ENCODE data around the gene FBXO17. TPM values are rescaled to one million over a fixed set of nuclear protein-coding genes. Genes with fewer than 3 reads are reported as not detected.

Gene FBXO17
- total and polyA plus RNA-seq, 8 donors, result 5.8 to 13.8 (median 7.8) TPM

Other genes with a start within 250 kb of the FBXO17 start
- 1 to 10 TPM; 2.3 to 8.8 (median 7.1) TPM for gene CAPN12, start 231.3 kb downstream of the FBXO17 start, total RNA-seq
- 10 to 100 TPM; 40.4 to 46.3 TPM for gene CAPN12, start 231.3 kb downstream of the FBXO17 start, polyA plus RNA-seq
- not detected for gene LGALS7, start 202.2 kb downstream of the FBXO17 start, total RNA-seq
- not detected for gene LGALS7, start 202.2 kb downstream of the FBXO17 start, polyA plus RNA-seq
- gene LGALS7B, start 186.5 kb downstream of the FBXO17 start, total RNA-seq, result not detected
- gene LGALS7B, start 186.5 kb downstream of the FBXO17 start, polyA plus RNA-seq, result under 1 TPM in 1 of 2 donors, not detected in 1; 0.38 TPM
- 10 to 100 TPM; 14.2 to 87.7 (median 63.7) TPM for gene LGALS4, start 162.8 kb downstream of the FBXO17 start, total RNA-seq
- gene LGALS4, start 162.8 kb downstream of the FBXO17 start, polyA plus RNA-seq, result 100 to 1,000 TPM in 1 of 2 donors, 10 to 100 TPM in 1; 80.9 to 135 TPM
- gene ECH1, start 143.9 kb downstream of the FBXO17 start, total RNA-seq, result 100 to 1,000 TPM in 1 of 6 donors, 10 to 100 TPM in 5; 70.7 to 126 (median 92.5) TPM
- gene ECH1, start 143.9 kb downstream of the FBXO17 start, polyA plus RNA-seq, result 100 to 1,000 TPM; 112 to 197 TPM
- 100 to 1,000 TPM in 4 of 6 donors, 10 to 100 TPM in 2; 97.0 to 161 (median 129) TPM for gene HNRNPL, start 125.8 kb downstream of the FBXO17 start, total RNA-seq
- gene HNRNPL, start 125.8 kb downstream of the FBXO17 start, polyA plus RNA-seq, result 100 to 1,000 TPM in 1 of 2 donors, 10 to 100 TPM in 1; 89.2 to 128 TPM
- gene RINL, start 97.5 kb downstream of the FBXO17 start, total RNA-seq, result 10 to 100 TPM in 4 of 6 donors, 1 to 10 TPM in 2; 6.5 to 16.9 (median 10.5) TPM
- gene RINL, start 97.5 kb downstream of the FBXO17 start, polyA plus RNA-seq, result 10 to 100 TPM; 17.6 to 26.2 TPM
- 10 to 100 TPM; 16.2 to 27.0 (median 19.0) TPM for gene SIRT2, start 76.1 kb downstream of the FBXO17 start, total RNA-seq
- gene SIRT2, start 76.1 kb downstream of the FBXO17 start, polyA plus RNA-seq, result 10 to 100 TPM; 33.5 to 44.4 TPM
- gene NFKBIB, start 75.8 kb downstream of the FBXO17 start, total RNA-seq, result 10 to 100 TPM in 2 of 6 donors, 1 to 10 TPM in 4; 6.8 to 14.3 (median 9.3) TPM
- gene NFKBIB, start 75.8 kb downstream of the FBXO17 start, polyA plus RNA-seq, result 10 to 100 TPM; 12.3 to 26.8 TPM
- under 1 TPM in 5 of 6 donors, not detected in 1; 0.17 to 0.22 (median 0.19) TPM for gene CCER2, start 63.6 kb downstream of the FBXO17 start, total RNA-seq
- 1 to 10 TPM; 1.2 to 3.3 TPM for gene CCER2, start 63.6 kb downstream of the FBXO17 start, polyA plus RNA-seq
- gene SARS2, start 45.0 kb downstream of the FBXO17 start, total RNA-seq, result 10 to 100 TPM in 5 of 6 donors, 1 to 10 TPM in 1; 8.8 to 21.8 (median 14.0) TPM
- 10 to 100 TPM; 73.2 to 80.6 TPM for gene SARS2, start 45.0 kb downstream of the FBXO17 start, polyA plus RNA-seq
- gene MRPS12, start 44.8 kb downstream of the FBXO17 start, total RNA-seq, result 10 to 100 TPM in 5 of 6 donors, 1 to 10 TPM in 1; 9.8 to 17.5 (median 14.0) TPM
- 10 to 100 TPM; 13.8 to 19.5 TPM for gene MRPS12, start 44.8 kb downstream of the FBXO17 start, polyA plus RNA-seq
- 1 to 10 TPM; 2.2 to 5.5 (median 4.3) TPM for gene FBXO27, start 56.8 kb upstream of the FBXO17 start, total RNA-seq
- 1 to 10 TPM; 1.0 to 2.6 TPM for gene FBXO27, start 56.8 kb upstream of the FBXO17 start, polyA plus RNA-seq
- gene ACP7, start 108.6 kb upstream of the FBXO17 start, total RNA-seq, result under 1 TPM in 1 of 6 donors, not detected in 5; 0.09 TPM
- gene ACP7, start 108.6 kb upstream of the FBXO17 start, polyA plus RNA-seq, result under 1 TPM; 0.11 to 0.42 TPM
- gene PAK4, start 150.0 kb upstream of the FBXO17 start, total RNA-seq, result 10 to 100 TPM; 19.4 to 37.2 (median 28.5) TPM
- 10 to 100 TPM; 29.9 to 38.4 TPM for gene PAK4, start 150.0 kb upstream of the FBXO17 start, polyA plus RNA-seq
- 1 to 10 TPM; 1.6 to 8.5 (median 4.1) TPM for gene NCCRP1, start 221.2 kb upstream of the FBXO17 start, total RNA-seq
- gene NCCRP1, start 221.2 kb upstream of the FBXO17 start, polyA plus RNA-seq, result 1 to 10 TPM in 1 of 2 donors, under 1 TPM in 1; 0.96 to 1.7 TPM
- 1,000 to 10,000 TPM; 1,282 to 3,883 (median 2,778) TPM for gene SYCN, start 228.5 kb upstream of the FBXO17 start, total RNA-seq
- gene SYCN, start 228.5 kb upstream of the FBXO17 start, polyA plus RNA-seq, result 1,000 to 10,000 TPM; 1,825 to 2,558 TPM

Measured in pancreas (tissue), 8 donors.